GM12864 (cell line): ENCODE measurements around the gene ANKS6.

Experiments used
- DNase-seq: peaks from one replicate; pipeline ENCODE4 v3.0.0-alpha.2; 2011; ENCODE audit warnings: low read depth
- H3K4me3 ChIP-seq: 2 replicates; pipeline ENCODE4 v1.5.1; 2011; ENCODE audit warnings: mild to moderate bottlenecking, low read depth, low read length, control low read depth
- TF ChIP-seq, protein P1 (sequence below): IDR thresholded peaks from 2 replicates; pipeline ENCODE4 v1.5.1; 2011; ENCODE audit warnings: low read depth, mild to moderate bottlenecking, moderate library complexity, low read length, control low read depth, inconsistent platforms; ENCODE audit errors: missing control alignments

ANKS6 gene

DNA sequence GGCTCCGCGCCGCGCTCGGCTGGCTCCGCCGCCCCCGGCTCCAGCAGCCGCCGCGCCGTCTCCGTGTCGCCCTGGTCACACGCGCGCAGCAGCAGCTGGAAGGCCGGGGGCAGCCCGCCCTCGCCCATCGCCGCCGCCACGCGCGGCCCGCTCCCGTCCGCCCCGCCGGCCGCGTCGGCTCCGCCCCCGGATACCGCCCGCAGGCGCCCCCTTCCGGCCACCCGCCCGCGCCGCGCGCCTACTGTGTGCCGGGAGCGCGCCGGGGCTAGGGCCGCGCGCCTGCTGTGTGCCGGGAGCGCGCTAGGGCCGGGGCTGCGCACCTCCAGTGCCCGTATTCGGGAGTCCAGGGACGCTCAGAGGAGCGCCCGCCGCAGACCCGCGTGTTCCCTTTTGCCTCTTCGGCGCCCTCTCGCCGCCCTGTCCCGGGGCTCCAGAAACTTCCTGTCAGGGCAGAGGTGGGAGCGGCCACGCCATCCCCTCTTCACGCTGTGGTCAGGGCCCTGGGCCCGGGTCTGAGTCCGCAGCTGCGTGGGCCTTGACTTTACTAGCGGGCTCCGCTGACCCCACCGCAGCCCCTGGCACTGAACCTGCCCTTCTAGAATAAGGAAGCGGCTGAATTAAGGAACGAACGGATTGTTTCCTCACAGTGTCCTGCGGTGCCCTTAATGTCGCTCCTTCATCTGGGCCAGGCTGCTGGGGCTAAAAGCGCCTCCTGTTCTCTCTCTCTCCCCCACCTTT is at the start of gene ANKS6:
ANKS6 (minus strand) TSS at position 192 of the 738 bp plus-strand sequence; CDS start at position 128, 64 bp downstream.
- H3K4me3 ChIP-seq: peak within 1 kb of the TSS; percentile 59
- no peak for DNase-seq
- TF ChIP-seq, protein P1, sequence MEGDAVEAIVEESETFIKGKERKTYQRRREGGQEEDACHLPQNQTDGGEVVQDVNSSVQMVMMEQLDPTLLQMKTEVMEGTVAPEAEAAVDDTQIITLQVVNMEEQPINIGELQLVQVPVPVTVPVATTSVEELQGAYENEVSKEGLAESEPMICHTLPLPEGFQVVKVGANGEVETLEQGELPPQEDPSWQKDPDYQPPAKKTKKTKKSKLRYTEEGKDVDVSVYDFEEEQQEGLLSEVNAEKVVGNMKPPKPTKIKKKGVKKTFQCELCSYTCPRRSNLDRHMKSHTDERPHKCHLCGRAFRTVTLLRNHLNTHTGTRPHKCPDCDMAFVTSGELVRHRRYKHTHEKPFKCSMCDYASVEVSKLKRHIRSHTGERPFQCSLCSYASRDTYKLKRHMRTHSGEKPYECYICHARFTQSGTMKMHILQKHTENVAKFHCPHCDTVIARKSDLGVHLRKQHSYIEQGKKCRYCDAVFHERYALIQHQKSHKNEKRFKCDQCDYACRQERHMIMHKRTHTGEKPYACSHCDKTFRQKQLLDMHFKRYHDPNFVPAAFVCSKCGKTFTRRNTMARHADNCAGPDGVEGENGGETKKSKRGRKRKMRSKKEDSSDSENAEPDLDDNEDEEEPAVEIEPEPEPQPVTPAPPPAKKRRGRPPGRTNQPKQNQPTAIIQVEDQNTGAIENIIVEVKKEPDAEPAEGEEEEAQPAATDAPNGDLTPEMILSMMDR: peak; percentile 51

DNA sequence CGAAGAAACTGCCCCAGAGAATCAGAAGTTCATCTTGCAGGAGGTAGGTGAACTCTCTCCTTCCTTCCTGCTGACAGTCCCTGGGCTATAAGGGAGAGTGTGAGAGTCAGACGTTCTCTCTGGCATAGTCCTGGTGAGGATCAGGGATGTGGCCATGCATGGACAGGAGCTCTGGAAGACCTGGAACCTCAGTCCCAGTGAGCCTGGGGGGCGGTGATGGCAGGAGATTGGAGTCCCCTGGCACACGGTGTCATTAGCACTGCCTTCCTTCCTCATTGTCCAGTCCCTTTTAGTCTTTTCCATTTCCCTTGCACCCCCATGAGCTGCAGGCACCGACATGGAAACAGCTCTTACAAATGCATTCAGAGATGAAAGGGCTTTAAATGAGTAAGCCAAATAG is 49.7 kb upstream of the ANKS6 start:
- TF ChIP-seq, protein P1: no peak
- H3K4me3 ChIP-seq: no peak overlapping the region
- no peak for DNase-seq

DNA sequence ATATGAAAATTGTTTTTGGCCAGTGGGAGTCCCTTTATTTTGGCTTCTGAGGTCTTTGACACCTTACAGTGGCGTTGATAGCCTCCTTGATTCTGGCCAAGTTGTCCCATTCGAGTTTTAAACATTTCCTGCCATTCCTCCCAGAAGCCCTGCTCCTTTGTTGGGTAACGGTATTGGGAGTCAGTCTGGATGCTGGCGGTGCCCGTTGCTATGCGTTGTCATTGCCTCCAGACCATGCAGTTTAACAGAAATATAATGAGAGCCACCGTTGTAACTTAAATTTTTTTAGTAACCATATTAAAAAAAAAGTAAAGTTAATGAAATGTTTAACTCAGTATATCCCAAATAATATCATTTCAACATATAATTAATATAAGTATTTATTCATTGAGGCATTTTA is 46.2 kb upstream of the ANKS6 start:
- TF ChIP-seq, protein P1: no peak
- no peak overlapping the region for H3K4me3 ChIP-seq
- no peak for DNase-seq

DNA sequence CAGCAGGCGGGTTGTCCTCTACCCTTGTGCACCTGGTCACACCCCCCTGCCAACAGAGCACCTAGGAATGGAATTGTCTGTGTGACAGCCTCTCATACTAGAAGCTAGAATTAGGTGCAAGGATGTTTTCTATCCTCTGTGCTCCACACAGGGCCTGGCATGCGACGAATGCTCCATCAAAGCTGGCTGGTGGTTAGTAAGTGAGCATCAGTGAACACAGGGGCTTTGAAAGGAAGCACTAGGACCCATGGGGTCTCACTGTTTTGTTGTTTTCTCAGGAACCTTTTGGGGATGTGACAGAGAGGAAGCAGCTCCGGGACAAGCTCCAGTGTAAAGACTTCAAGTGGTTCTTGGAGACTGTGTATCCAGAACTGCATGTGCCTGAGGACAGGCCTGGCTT is 43.4 kb upstream of the ANKS6 start:
- TF ChIP-seq, protein P1: no peak
- H3K4me3 ChIP-seq: no peak overlapping the region
- no peak for DNase-seq

DNA sequence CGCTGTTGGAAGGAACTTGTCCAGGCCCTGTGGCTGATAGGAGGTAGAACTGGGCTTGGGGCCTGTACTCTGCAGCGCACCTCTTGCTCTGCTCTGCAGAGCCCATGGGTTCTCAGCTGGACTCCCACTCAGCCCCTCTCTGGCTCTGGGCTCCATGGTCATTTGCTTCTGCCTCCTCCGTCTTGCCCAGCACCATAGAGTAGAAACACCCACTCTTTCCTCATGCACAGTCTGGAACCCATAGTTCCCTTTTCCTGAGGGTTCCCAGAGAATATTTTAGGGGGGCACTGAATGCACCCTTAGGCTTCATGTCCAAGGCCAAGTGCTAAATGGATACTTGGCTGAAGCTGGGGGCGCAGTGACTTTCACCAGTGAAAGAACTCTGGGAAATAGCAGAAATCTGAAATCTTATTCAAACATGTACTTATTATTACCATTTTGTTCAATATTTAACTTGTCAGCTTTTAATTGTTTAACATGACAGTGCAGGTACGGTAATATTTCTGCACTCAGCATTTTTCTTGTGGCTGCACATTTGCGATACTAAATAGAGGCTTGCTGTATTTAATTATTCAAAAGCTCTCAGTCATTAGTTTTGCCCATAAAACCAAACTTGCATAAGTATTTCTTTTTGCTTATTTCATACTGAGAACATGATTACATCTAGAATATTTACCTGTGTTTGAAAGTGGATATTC is 42.7 kb upstream of the ANKS6 start:
- TF ChIP-seq, protein P1: no peak
- no peak overlapping the region for H3K4me3 ChIP-seq
- no peak for DNase-seq

DNA sequence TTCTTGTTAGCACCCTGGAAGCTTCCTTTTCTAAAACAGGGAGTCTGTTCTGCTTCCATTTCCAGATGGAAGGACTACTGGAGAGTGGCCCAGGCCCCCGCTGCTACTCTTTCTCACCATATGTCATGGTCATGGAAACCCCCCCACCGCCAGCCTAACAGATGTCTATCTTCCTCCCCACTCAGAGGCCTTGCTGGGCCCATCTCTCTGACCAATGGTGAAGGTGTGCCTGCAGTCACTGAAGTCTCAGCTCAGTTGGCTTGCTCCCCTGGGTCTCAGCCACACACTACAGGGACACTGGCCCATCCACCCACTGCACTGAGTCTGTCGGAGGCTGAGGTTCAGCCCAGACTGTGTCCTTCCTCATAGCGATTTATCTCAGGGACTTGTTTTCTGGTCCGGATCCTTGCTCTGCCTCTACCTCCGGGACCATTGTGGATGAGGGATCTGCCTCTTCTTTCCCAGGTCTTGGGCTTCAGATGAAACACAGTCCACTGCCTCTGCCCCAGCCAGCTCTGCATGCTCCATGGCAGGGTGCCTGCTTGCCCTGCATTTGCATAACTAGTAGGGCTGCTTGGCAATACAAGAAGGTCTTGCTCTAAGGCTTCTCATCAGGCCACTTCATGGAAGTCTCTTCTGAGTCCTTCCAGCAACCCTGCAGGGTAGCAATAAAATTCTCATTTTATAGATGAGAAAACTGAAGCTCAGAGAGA is 42.0 kb upstream of the ANKS6 start:
- no peak for DNase-seq
- TF ChIP-seq, protein P1: no peak
- H3K4me3 ChIP-seq: no peak overlapping the region
